SK-N-SH (cell line): ENCODE data around the gene INPP5A. TPM values are rescaled to one million over a fixed set of nuclear protein-coding genes. Genes with fewer than 3 reads are reported as not detected.

Experiments used
- CTCF ChIA-PET: fragments of 300-600, 350-600 bp; formaldehyde crosslinking; extraction: SDS; loops from one replicate; lab custom pipeline; 2021; lab: Yijun Ruan, JAX
- POLR2A ChIA-PET: fragments of 350-600 bp; sonication (Branson Sonifier 250); formaldehyde crosslinking; extraction: SDS; loops from one replicate; lab custom pipeline; 2020; ENCODE audit warnings: antibody characterized with exemption, inconsistent platforms; lab: Yijun Ruan, JAX
- DNase-seq: peaks from one replicate; pipeline ENCODE4 v3.0.0; 2012
- H2AFZ ChIP-seq: fragments of 200-600 bp; sonication (generic); 2 replicates; pipeline ENCODE4 v1.8.1; 2016; ENCODE audit warnings: antibody characterized with exemption, mild to moderate bottlenecking, low read depth
- H3F3A ChIP-seq: fragments of 200-600 bp; sonication (generic); replicated peaks from 2 replicates; pipeline ENCODE3; 2016; ENCODE audit warnings: antibody characterized with exemption, mild to moderate bottlenecking; ENCODE audit not compliant: insufficient read depth
- H3K27ac ChIP-seq, 2 experiments: fragments of 200-500 bp in 1 of 2; fragments of 200-600 bp in 1 of 2; sonication (Bioruptor generic) in 1 of 2; sonication (generic), shearing (Covaris generic) in 1 of 2; 2 replicates each; pipeline versions ENCODE4 v1.5.1 to v1.6.1; 2014 to 2016; ENCODE audit warnings: low read depth in 2 of 2, inconsistent platforms in 1 of 2, low read length in 1 of 2, mild to moderate bottlenecking in 1 of 2, mixed read lengths in 1 of 2
- H3K27me3 ChIP-seq: fragments of 200-600 bp; sonication (generic), shearing (Covaris generic); 2 replicates; pipeline ENCODE4 v1.6.1; 2016; ENCODE audit warnings: mixed run types; ENCODE audit not compliant: insufficient read depth
- H3K36me3 ChIP-seq, 2 experiments: fragments of 200-500 bp in 1 of 2; fragments of 200-600 bp in 1 of 2; sonication (Bioruptor generic) in 1 of 2; sonication (generic) in 1 of 2; replicated peaks in 1 of 2; 2 replicates each; pipeline versions ENCODE3 to v1.5.1; 2014 to 2016; ENCODE audit warnings: low read length in 1 of 2, mild to moderate bottlenecking in 1 of 2; ENCODE audit not compliant: insufficient read depth in 2 of 2, control insufficient read depth in 1 of 2
- H3K4me1 ChIP-seq, 2 experiments: fragments of 200-500 bp in 1 of 2; fragments of 200-600 bp in 1 of 2; sonication (Bioruptor generic) in 1 of 2; sonication (generic), shearing (Covaris generic) in 1 of 2; 2 replicates each; pipeline versions ENCODE4 v1.5.1 to v1.6.1; 2014 to 2016; ENCODE audit warnings: low read depth in 1 of 2, low read length in 1 of 2, mixed run types in 1 of 2; ENCODE audit not compliant: insufficient read depth in 2 of 2, control insufficient read depth in 1 of 2
- H3K4me2 ChIP-seq: fragments of 200-600 bp; sonication (generic), shearing (Covaris generic); 2 replicates; pipeline ENCODE4 v1.6.1; 2017; ENCODE audit warnings: mixed run types
- H3K4me3 ChIP-seq, 2 experiments: fragments of 200-500 bp in 1 of 2; fragments of 200-600 bp in 1 of 2; sonication (Bioruptor generic) in 1 of 2; sonication (generic), shearing (Covaris generic) in 1 of 2; 2 replicates each; pipeline versions ENCODE4 v1.5.1 to v1.8.1; 2014 to 2016; ENCODE audit warnings: low read depth in 2 of 2, inconsistent platforms in 1 of 2, low read length in 1 of 2, mild to moderate bottlenecking in 1 of 2, mixed read lengths in 1 of 2, moderate library complexity in 1 of 2
- H3K79me2 ChIP-seq: fragments of 200-600 bp; sonication (generic); 2 replicates; pipeline ENCODE4 v1.8.1; 2017; ENCODE audit warnings: mild to moderate bottlenecking; ENCODE audit not compliant: insufficient read depth
- H3K9ac ChIP-seq: fragments of 200-600 bp; sonication (generic); 2 replicates; pipeline ENCODE4 v1.6.1; 2017; ENCODE audit warnings: mixed run types
- H3K9me2 ChIP-seq: fragments of 200-600 bp; sonication (generic); 2 replicates; pipeline ENCODE4 v1.6.1; 2017; ENCODE audit warnings: mixed run types
- H3K9me3 ChIP-seq: fragments of 200-600 bp; sonication (generic); 2 replicates; pipeline ENCODE4 v1.6.1; 2017; ENCODE audit warnings: mixed run types, mild to moderate bottlenecking, moderate library complexity
- H4K20me1 ChIP-seq: fragments of 200-600 bp; sonication (generic); 2 replicates; pipeline ENCODE4 v1.6.1; 2017; ENCODE audit warnings: mild to moderate bottlenecking, mixed run types; ENCODE audit not compliant: insufficient read depth
- ELF1 ChIP-seq: IDR thresholded peaks from 2 replicates; pipeline ENCODE4 v1.4.0; 2012
- EZH2phosphoT487 ChIP-seq: fragments of 200-600 bp; sonication (generic); IDR thresholded peaks from 2 replicates; pipeline ENCODE4 v1.6.1; 2017; ENCODE audit warnings: low read depth, mixed run types, mild to moderate bottlenecking, antibody characterized with exemption, moderate library complexity, borderline replicate concordance
- GABPA ChIP-seq: IDR thresholded peaks from 2 replicates; pipeline ENCODE4 v1.4.0; 2012; ENCODE audit warnings: low read depth, mild to moderate bottlenecking
- GATA2 ChIP-seq: sonication (generic); formaldehyde crosslinking; IDR thresholded peaks from 2 replicates; pipeline ENCODE4 v1.5.0; 2020; ENCODE audit warnings: mild to moderate bottlenecking, missing genetic modification reagents
- IRF3 ChIP-seq: fragments of 150-350 bp; IDR thresholded peaks from 2 replicates; pipeline ENCODE4 v1.6.1; 2016; ENCODE audit warnings: mild to moderate bottlenecking, low read depth, low read length
- JUND ChIP-seq: IDR thresholded peaks from 2 replicates; pipeline ENCODE4 v1.4.0; 2012
- MAX ChIP-seq: IDR thresholded peaks from 2 replicates; pipeline ENCODE4 v1.4.0; 2012; ENCODE audit warnings: low read depth
- MEF2A ChIP-seq: IDR thresholded peaks from 2 replicates; pipeline ENCODE4 v1.4.0; 2012; ENCODE audit warnings: low read depth, borderline replicate concordance
- MXI1 ChIP-seq: IDR thresholded peaks from 2 replicates; pipeline ENCODE4 v1.6.1; 2012; ENCODE audit warnings: mild to moderate bottlenecking, low read depth, low read length, improper control_type of control experiment
- RAD21 ChIP-seq: IDR thresholded peaks from 2 replicates; pipeline ENCODE4 v1.6.1; 2012; ENCODE audit warnings: mild to moderate bottlenecking, low read length
- SMC3 ChIP-seq: IDR thresholded peaks from 2 replicates; pipeline ENCODE4 v1.6.1; 2012; ENCODE audit warnings: low read depth, low read length, improper control_type of control experiment
- TAF1 ChIP-seq: IDR thresholded peaks from 2 replicates; pipeline ENCODE4 v1.6.1; 2012; ENCODE audit warnings: low read depth, mild to moderate bottlenecking, low read length, moderate library complexity, borderline replicate concordance
- TCF12 ChIP-seq: IDR thresholded peaks from 2 replicates; pipeline ENCODE4 v1.4.0; 2012
- USF1 ChIP-seq: IDR thresholded peaks from 2 replicates; pipeline ENCODE4 v1.4.0; 2012; ENCODE audit warnings: low read depth, borderline replicate concordance
- USF2 ChIP-seq: fragments of 150-350 bp; IDR thresholded peaks from 2 replicates; pipeline ENCODE4 v1.6.1; 2017; ENCODE audit warnings: antibody characterized with exemption, low read length, low read depth, borderline replicate concordance
- YY1 ChIP-seq: IDR thresholded peaks from 2 replicates; pipeline ENCODE4 v1.4.0; 2012; ENCODE audit warnings: low read depth, mild to moderate bottlenecking
- ZBTB33 ChIP-seq: IDR thresholded peaks from 2 replicates; pipeline ENCODE4 v1.4.0; 2012; ENCODE audit warnings: low read depth, borderline replicate concordance
- WGBS: methylation state at CpG from one replicate; pipeline ENCODE4 v1.1.6; 2017; ENCODE audit warnings: low lambda C conversion rate; 5-methylcytosine and 5-hydroxymethylcytosine counted together
- polyA plus RNA-seq, 3 experiments: library from polyadenylated mRNA; depleted of rRNA; stranded (reverse); fragments of >200 nt; gene quantifications; 2 replicates each; pipeline ENCODE4 v1.2.3, GENCODE V29; 2012

INPP5A gene
- polyA plus RNA-seq, 1 of the 3 experiments (the other 2 are of a cell fraction) = 12.0 TPM

- TF ChIP-seq EZH2phosphoT487 = no peak
Measured at GRCh38 chr10:132706701-132707100, 169.1 kb downstream of the INPP5A start (continued).

- no peaks in the 10 kb centered on the region for H3K4me1 ChIP-seq
- H4K20me1 ChIP-seq = no peaks in the 10 kb centered on the region
- no peaks in the 10 kb centered on the region for H3F3A ChIP-seq
- H3K36me3 ChIP-seq = peaks cover 0 to 4% of the 10 kb centered on the region in 2 experiments
- TF ChIP-seq USF2 (no peak), MXI1 (no peak), TAF1 (no peak), RAD21 (no peak), SMC3 (no peak), IRF3 (no peak), MAX (no peak), JUND (no peak), USF1 (no peak), ELF1 (no peak), GABPA (no peak), MEF2A (no peak), YY1 (no peak), TCF12 (no peak), ZBTB33 (no peak), GATA2 (CRISPR knock-in tag) (no peak)
- CTCF ChIA-PET = no interaction called here
- no peak overlapping the region for H2AFZ ChIP-seq
- H3K4me2 ChIP-seq = no peak overlapping the region
- H3K4me3 ChIP-seq = no peak overlapping the region
- H3K79me2 ChIP-seq = no peaks in the 10 kb centered on the region
- WGBS = 86% methylated on average over 9 of the region's 14 CpGs
- peaks cover 6% of the 10 kb centered on the region; the same call in 1 of the 2 replicates for H3K9me3 ChIP-seq
- no peaks in the 10 kb centered on the region for H3K27me3 ChIP-seq
- H3K27ac ChIP-seq = no peak overlapping the region
- POLR2A ChIA-PET = no interaction called here
- no peak overlapping the region for H3K9ac ChIP-seq
- no peak for DNase-seq
- H3K9me2 ChIP-seq = no peaks in the 10 kb centered on the region
Measured at GRCh38 chr10:132707121-132707775, 169.7 kb downstream of the INPP5A start.
